Peyer's patch (tissue), 4 donors: ENCODE measurements around the gene DENND2A.

Experiments used
- CTCF ChIP-seq, 6 experiments: fragments of 450-650 bp in 4 of 6; fragments of 200-600 bp in 2 of 6; sonication (generic) in 1 of 6; IDR thresholded peaks; one replicate each; pipeline ENCODE4 v1.5.1; 2017 to 2019; ENCODE audit warnings: antibody characterized with exemption in 6 of 6, mild to moderate bottlenecking in 3 of 6, moderate library complexity in 1 of 6
- POLR2A ChIP-seq, 2 donors: fragments of 450-650 bp; IDR thresholded peaks; one replicate each; pipeline ENCODE4 v1.5.1; 2017; ENCODE audit warnings: antibody characterized with exemption in 2 of 2, mild to moderate bottlenecking in 2 of 2, moderate library complexity in 2 of 2

GRCh38 chr7:140637400-140637799, 3.2 kb downstream of the DENND2A start:
- TF ChIP-seq CTCF (IDR thresholded peaks at IDR 0.05) (no peak), POLR2A (IDR thresholded peaks at IDR 0.05) (no peak)
